Measurements from ENCODE around the gene TYMS.

TYMS gene

GRCh38 chr18:657311-658000 is at the start of gene TYMS:
TSS of gene TYMS (plus strand) at chr18:657653. CDS start at chr18:657743, 90 bp downstream.
- DNase-seq (ENCODE audit: low read depth, low spot score): peak; percentile 87

- DNase-seq (ENCODE audit: low read depth, low spot score): no peak
Measured at GRCh38 chr18:607930-608329, 49.5 kb upstream of the TYMS start.

GRCh38 chr18:610214-610928 is 47.1 kb upstream of the TYMS start:
- DNase-seq (ENCODE audit: low read depth, low spot score): peak; percentile 36

GRCh38 chr18:612156-612555 is 45.3 kb upstream of the TYMS start:
- DNase-seq (ENCODE audit: low read depth, low spot score): no peak

- DNase-seq (ENCODE audit: low read depth, low spot score): no peak
Measured at GRCh38 chr18:614193-614592, 43.3 kb upstream of the TYMS start.

GRCh38 chr18:615092-615521 is 42.3 kb upstream of the TYMS start:
- DNase-seq (ENCODE audit: low read depth, low spot score): no peak

GRCh38 chr18:615773-616172 is 41.7 kb upstream of the TYMS start:
- DNase-seq (ENCODE audit: low read depth, low spot score): no peak

- DNase-seq (ENCODE audit: low read depth, low spot score): no peak
Measured at GRCh38 chr18:616380-616995, 41.0 kb upstream of the TYMS start.

GRCh38 chr18:617970-618504 is 39.4 kb upstream of the TYMS start:
- DNase-seq (ENCODE audit: low read depth, low spot score): no peak

GRCh38 chr18:618618-619017 is 38.8 kb upstream of the TYMS start:
- DNase-seq (ENCODE audit: low read depth, low spot score): no peak

- DNase-seq (ENCODE audit: low read depth, low spot score): peak; percentile 17
Measured at GRCh38 chr18:621291-622043, 36.0 kb upstream of the TYMS start.

GRCh38 chr18:622289-622688 is 35.2 kb upstream of the TYMS start:
- no peak for DNase-seq (ENCODE audit: low read depth, low spot score)

GRCh38 chr18:623761-624620 is 33.5 kb upstream of the TYMS start:
- DNase-seq (ENCODE audit: low read depth, low spot score): peak; percentile 47

- DNase-seq (ENCODE audit: low read depth, low spot score): no peak
Measured at GRCh38 chr18:627231-627630, 30.2 kb upstream of the TYMS start.

- no peak for DNase-seq (ENCODE audit: low read depth, low spot score)
Measured at GRCh38 chr18:629269-630150, 27.9 kb upstream of the TYMS start.

- no peak for DNase-seq (ENCODE audit: low read depth, low spot score)
Measured at GRCh38 chr18:631560-631959, 25.9 kb upstream of the TYMS start.

GRCh38 chr18:634551-635045 is 22.9 kb upstream of the TYMS start:
- DNase-seq (ENCODE audit: low read depth, low spot score): peak; percentile 41

GRCh38 chr18:635171-635570 is 22.3 kb upstream of the TYMS start:
- DNase-seq (ENCODE audit: low read depth, low spot score): no peak

- DNase-seq (ENCODE audit: low read depth, low spot score): no peak
Measured at GRCh38 chr18:641224-641623, 16.2 kb upstream of the TYMS start.

Data from ELF-1 (cell line).